Sigmoid colon (tissue), 7 donors: Measurements from ENCODE around the gene VDR. TPM values are rescaled to one million over a fixed set of nuclear protein-coding genes. Genes with fewer than 3 reads are reported as not detected.

Experiments
- DNase-seq: peaks from one replicate; pipeline ENCODE4 v3.0.0-alpha.2; 2019
- H3K27ac ChIP-seq, 4 donors: fragments of 200-600 bp; sonication (generic); one replicate each; pipeline ENCODE4 v1.5.1; 2016 to 2019; ENCODE audit warnings: mild to moderate bottlenecking in 1 of 4
- H3K27me3 ChIP-seq, 3 donors: fragments of 200-600 bp; sonication (generic); one replicate each; pipeline ENCODE4 v1.5.1; 2019; ENCODE audit warnings: mild to moderate bottlenecking in 1 of 3
- H3K36me3 ChIP-seq, 4 donors: fragments of 200-600 bp; sonication (generic); one replicate each; pipeline ENCODE4 v1.5.1; 2016 to 2019
- H3K4me1 ChIP-seq, 4 donors: fragments of 200-600 bp; sonication (generic); one replicate each; pipeline ENCODE4 v1.5.1; 2017 to 2019
- H3K4me3 ChIP-seq, 4 donors: fragments of 200-600 bp; sonication (generic); one replicate each; pipeline ENCODE4 v1.5.1; 2017 to 2019; ENCODE audit warnings: mild to moderate bottlenecking in 2 of 4, moderate library complexity in 1 of 4
- H3K9me3 ChIP-seq, 4 donors: fragments of 200-600 bp in 3 of 4; sonication (generic) in 3 of 4; one replicate each; pipeline versions ENCODE4 v1.5.1 to v1.6.1; 2013 to 2019
- EP300 ChIP-seq, 4 donors: sonication (generic); formaldehyde crosslinking; IDR thresholded peaks; one replicate each; pipeline ENCODE4 v1.6.1; 2017; ENCODE audit warnings: antibody characterized with exemption in 4 of 4
- POLR2A ChIP-seq, 2 donors: fragments of 450-650 bp; IDR thresholded peaks; one replicate each; pipeline ENCODE4 v1.6.1; 2016; ENCODE audit warnings: antibody characterized with exemption in 2 of 2, mild to moderate bottlenecking in 2 of 2, moderate library complexity in 2 of 2
- POLR2AphosphoS5 ChIP-seq, 4 donors: sonication (generic); formaldehyde crosslinking; IDR thresholded peaks; one replicate each; pipeline ENCODE4 v1.6.1; 2017; ENCODE audit warnings: antibody characterized with exemption in 4 of 4
- WGBS, 2 donors: extraction: QIAGEN DNeasy Blood & Tissue Kit; methylation state at CpG; one replicate each; pipeline ENCODE4 v1.1.7; 2013; 5-methylcytosine and 5-hydroxymethylcytosine counted together
- intact Hi-C: fragments of 100-400 bp; cut with DNase I; formaldehyde crosslinking; loops from one replicate; pipeline ENCODE4 v1.15.1; 2023
- polyA plus RNA-seq, 3 donors: library from polyadenylated mRNA; stranded (reverse); fragments of 200-250 nt; gene quantifications; one replicate each; pipeline ENCODE4 v1.2.3, GENCODE V29; 2013
- total RNA-seq, 4 donors: library from RNA; depleted of rRNA; stranded (reverse); fragments of >200 nt; gene quantifications; one replicate each; pipeline ENCODE4 v1.1.0, GENCODE V29; 2016
- TF ChIP-seq, protein P1 (sequence below), 4 experiments: fragments of 450-650 bp in 3 of 4; fragments of 200-600 bp in 1 of 4; IDR thresholded peaks; one replicate each; pipeline ENCODE4 v1.5.1; 2016 to 2019; ENCODE audit warnings: antibody characterized with exemption in 4 of 4, mild to moderate bottlenecking in 3 of 4, moderate library complexity in 2 of 4
- donor health status: healthy with polysubstance abuse.
- donor health status: Bipolar disorder and iron deficiency.
- donor health status: healthy.

The VDR gene
- total and polyA plus RNA-seq, 7 donors, result 0.71 to 69.1 (median 2.5) TPM

GRCh38 chr12:47899466-47899865, 5.3 kb downstream of the VDR start:
- H3K4me1 ChIP-seq, result peaks cover 0 to 17% (median 16%) of the 10 kb centered on the region in 4 donors

GRCh38 chr12:47896633-47897032, 8.2 kb downstream of the VDR start:
- TF ChIP-seq, protein P1, sequence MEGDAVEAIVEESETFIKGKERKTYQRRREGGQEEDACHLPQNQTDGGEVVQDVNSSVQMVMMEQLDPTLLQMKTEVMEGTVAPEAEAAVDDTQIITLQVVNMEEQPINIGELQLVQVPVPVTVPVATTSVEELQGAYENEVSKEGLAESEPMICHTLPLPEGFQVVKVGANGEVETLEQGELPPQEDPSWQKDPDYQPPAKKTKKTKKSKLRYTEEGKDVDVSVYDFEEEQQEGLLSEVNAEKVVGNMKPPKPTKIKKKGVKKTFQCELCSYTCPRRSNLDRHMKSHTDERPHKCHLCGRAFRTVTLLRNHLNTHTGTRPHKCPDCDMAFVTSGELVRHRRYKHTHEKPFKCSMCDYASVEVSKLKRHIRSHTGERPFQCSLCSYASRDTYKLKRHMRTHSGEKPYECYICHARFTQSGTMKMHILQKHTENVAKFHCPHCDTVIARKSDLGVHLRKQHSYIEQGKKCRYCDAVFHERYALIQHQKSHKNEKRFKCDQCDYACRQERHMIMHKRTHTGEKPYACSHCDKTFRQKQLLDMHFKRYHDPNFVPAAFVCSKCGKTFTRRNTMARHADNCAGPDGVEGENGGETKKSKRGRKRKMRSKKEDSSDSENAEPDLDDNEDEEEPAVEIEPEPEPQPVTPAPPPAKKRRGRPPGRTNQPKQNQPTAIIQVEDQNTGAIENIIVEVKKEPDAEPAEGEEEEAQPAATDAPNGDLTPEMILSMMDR (IDR thresholded peaks at IDR 0.05), result no peak
- H3K27me3 ChIP-seq, result no peaks in the 10 kb centered on the region
- H3K4me3 ChIP-seq, result no peak overlapping the region
- 13 to 52% methylated on average over 8 of the region's 8 CpGs for WGBS, 2 donors
- no peaks in the 10 kb centered on the region for H3K4me1 ChIP-seq
- H3K36me3 ChIP-seq, result no peaks in the 10 kb centered on the region
- no peaks in the 10 kb centered on the region for H3K9me3 ChIP-seq
- intact Hi-C loops, result no loop called here
- H3K27ac ChIP-seq, result no peak overlapping the region
- peak; percentile 20 for DNase-seq

More at GRCh38 chr12:47899466-47899865, 5.3 kb downstream of the VDR start:
- no peaks in the 10 kb centered on the region for H3K9me3 ChIP-seq
- WGBS, 2 donors, result 68 to 81% methylated on average over 5 of the region's 5 CpGs
- intact Hi-C loops, result no loop called here
- H3K27ac ChIP-seq, result no peak overlapping the region
- peak; percentile 27 for DNase-seq
- H3K36me3 ChIP-seq, result no peaks in the 10 kb centered on the region
- H3K27me3 ChIP-seq, result no peaks in the 10 kb centered on the region
- H3K4me3 ChIP-seq, result no peak overlapping the region
- TF ChIP-seq EP300 (IDR thresholded peaks at IDR 0.05) (no peak), POLR2A (IDR thresholded peaks at IDR 0.05) (no peak), POLR2AphosphoS5 (IDR thresholded peaks at IDR 0.05) (no peak)
- TF ChIP-seq, protein P1 (IDR thresholded peaks at IDR 0.05), result no peak

DNA sequence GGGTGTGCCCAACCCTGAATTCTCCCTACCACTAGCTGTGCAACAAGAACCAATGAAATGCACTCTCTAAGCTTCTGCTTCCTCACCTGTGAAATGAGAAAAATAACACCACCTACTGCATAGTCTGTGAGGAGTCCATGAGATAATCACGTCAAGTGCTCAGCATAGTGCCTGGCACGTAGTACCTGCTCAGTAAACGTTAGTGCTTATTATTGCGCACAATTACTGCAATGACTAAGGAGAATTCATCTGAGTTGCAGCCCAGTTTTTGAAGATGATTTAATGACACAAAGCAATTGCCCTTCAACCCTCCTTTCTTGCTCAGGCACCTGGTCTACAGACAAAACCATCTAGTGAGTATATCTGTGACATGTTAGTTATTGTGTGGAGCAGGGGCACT, 8.8 kb downstream of the VDR start:
- no peaks in the 10 kb centered on the region for H3K4me1 ChIP-seq
- H3K27ac ChIP-seq, result no peak overlapping the region
- no peaks in the 10 kb centered on the region for H3K36me3 ChIP-seq
- DNase-seq, result no peak
- 30 to 80% methylated on average over 4 of the region's 4 CpGs for WGBS, 2 donors
- TF ChIP-seq, protein P1 (IDR thresholded peaks at IDR 0.05), result no peak
- TF ChIP-seq POLR2AphosphoS5 (IDR thresholded peaks at IDR 0.05), result no peak
- no peak for TF ChIP-seq POLR2A (IDR thresholded peaks at IDR 0.05)
- no peak for TF ChIP-seq EP300 (IDR thresholded peaks at IDR 0.05)
- no peaks in the 10 kb centered on the region for H3K27me3 ChIP-seq
- intact Hi-C loops, result no loop called here
- H3K9me3 ChIP-seq, result no peaks in the 10 kb centered on the region
- no peak overlapping the region for H3K4me3 ChIP-seq

GRCh38 chr12:47894652-47895051, 10.1 kb downstream of the VDR start:
- H3K27me3 ChIP-seq, result no peaks in the 10 kb centered on the region
- WGBS, 2 donors, result 21 to 75% methylated on average over 6 of the region's 6 CpGs
- DNase-seq, result peak; percentile 21
- TF ChIP-seq POLR2A (IDR thresholded peaks at IDR 0.05), result no peak
- no peak for TF ChIP-seq EP300 (IDR thresholded peaks at IDR 0.05)
- TF ChIP-seq, protein P1 (IDR thresholded peaks at IDR 0.05), result no peak
- no peaks in the 10 kb centered on the region for H3K9me3 ChIP-seq
- no peaks in the 10 kb centered on the region for H3K36me3 ChIP-seq
- no peak overlapping the region for H3K4me3 ChIP-seq
- intact Hi-C loops, result no loop called here
- H3K4me1 ChIP-seq, result no peaks in the 10 kb centered on the region
- no peak overlapping the region for H3K27ac ChIP-seq

- H3K36me3 ChIP-seq, result no peaks in the 10 kb centered on the region
- DNase-seq, result peak; percentile 32
- TF ChIP-seq, protein P1 (IDR thresholded peaks at IDR 0.05), result no peak
- no peak for TF ChIP-seq EP300 (IDR thresholded peaks at IDR 0.05)
- TF ChIP-seq POLR2A (IDR thresholded peaks at IDR 0.05), result no peak
- TF ChIP-seq POLR2AphosphoS5 (IDR thresholded peaks at IDR 0.05), result no peak
- 43 to 45% methylated on average over 1 of the region's 1 CpG for WGBS, 2 donors
- H3K27ac ChIP-seq, result no peak overlapping the region
- H3K9me3 ChIP-seq, result no peaks in the 10 kb centered on the region
- H3K27me3 ChIP-seq, result no peaks in the 10 kb centered on the region
- H3K4me1 ChIP-seq, result no peaks in the 10 kb centered on the region
- H3K4me3 ChIP-seq, result no peak overlapping the region
- intact Hi-C loops, result no loop called here
These were observed 10.7 kb downstream of the VDR start for GRCh38 chr12:47894068-47894467.
